ENCODE data around the gene CUX1. TPM values are rescaled to one million over a fixed set of nuclear protein-coding genes. Genes with fewer than 3 reads are reported as not detected.

CUX1 gene
- total RNA-seq, 1 experiment from 2014 or later = 54.8 TPM

- DNase-seq = no peak
- intact Hi-C loops (cut with micrococcal nuclease; ENCODE audit: unreplicated experiment) = no loop called here
- TF ChIP-seq, protein P1, sequence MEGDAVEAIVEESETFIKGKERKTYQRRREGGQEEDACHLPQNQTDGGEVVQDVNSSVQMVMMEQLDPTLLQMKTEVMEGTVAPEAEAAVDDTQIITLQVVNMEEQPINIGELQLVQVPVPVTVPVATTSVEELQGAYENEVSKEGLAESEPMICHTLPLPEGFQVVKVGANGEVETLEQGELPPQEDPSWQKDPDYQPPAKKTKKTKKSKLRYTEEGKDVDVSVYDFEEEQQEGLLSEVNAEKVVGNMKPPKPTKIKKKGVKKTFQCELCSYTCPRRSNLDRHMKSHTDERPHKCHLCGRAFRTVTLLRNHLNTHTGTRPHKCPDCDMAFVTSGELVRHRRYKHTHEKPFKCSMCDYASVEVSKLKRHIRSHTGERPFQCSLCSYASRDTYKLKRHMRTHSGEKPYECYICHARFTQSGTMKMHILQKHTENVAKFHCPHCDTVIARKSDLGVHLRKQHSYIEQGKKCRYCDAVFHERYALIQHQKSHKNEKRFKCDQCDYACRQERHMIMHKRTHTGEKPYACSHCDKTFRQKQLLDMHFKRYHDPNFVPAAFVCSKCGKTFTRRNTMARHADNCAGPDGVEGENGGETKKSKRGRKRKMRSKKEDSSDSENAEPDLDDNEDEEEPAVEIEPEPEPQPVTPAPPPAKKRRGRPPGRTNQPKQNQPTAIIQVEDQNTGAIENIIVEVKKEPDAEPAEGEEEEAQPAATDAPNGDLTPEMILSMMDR (IDR thresholded peaks at IDR 0.05; ENCODE audit: unreplicated experiment) = no peak
- no TSS peak for BruUV-seq (replicated peaks)
- H3K9me3 Mint-ChIP-seq (ENCODE audit: low read depth, unreplicated experiment) = no peaks in the 10 kb centered on the region
- no peaks in the 10 kb centered on the region for H3K27me3 Mint-ChIP-seq (ENCODE audit: unreplicated experiment)
- CTCF ChIA-PET = no interaction called here
- no peaks in the 10 kb centered on the region for H3K36me3 Mint-ChIP-seq (ENCODE audit: insufficient read depth, unreplicated experiment)
- no peaks in the 10 kb centered on the region for H3K4me1 Mint-ChIP-seq (ENCODE audit: low read depth, unreplicated experiment)
- no peak overlapping the region for H3K27ac Mint-ChIP-seq (ENCODE audit: unreplicated experiment)
- H3K4me3 Mint-ChIP-seq (ENCODE audit: low read depth, unreplicated experiment) = no peak overlapping the region
These were observed 80.7 kb downstream of the CUX1 start for GRCh38 chr7:101898106-101898505.

DNA sequence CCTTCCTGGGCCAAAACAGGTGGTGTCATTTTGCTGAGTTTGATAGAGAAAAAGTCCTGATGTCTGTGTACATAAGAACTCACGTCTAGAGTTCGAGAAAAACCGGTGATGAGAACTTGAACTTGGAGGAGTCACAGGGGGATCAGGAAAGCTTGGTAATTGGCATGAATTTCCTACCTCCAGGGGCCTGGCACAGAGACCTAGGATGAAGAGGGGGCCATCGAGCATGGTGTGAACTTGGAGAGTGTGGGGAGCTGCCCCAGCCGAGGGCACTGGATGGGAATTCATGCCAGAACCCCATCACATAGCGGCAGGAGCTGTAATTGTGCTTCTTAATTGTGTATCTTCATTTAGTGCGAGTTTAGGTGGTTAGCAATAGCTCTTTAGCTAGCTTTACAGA, 82.2 kb downstream of the CUX1 start:
- H3K9me3 Mint-ChIP-seq (ENCODE audit: low read depth, unreplicated experiment) = no peaks in the 10 kb centered on the region
- H3K27ac Mint-ChIP-seq (ENCODE audit: unreplicated experiment) = no peak overlapping the region
- H3K4me3 Mint-ChIP-seq (ENCODE audit: low read depth, unreplicated experiment) = no peak overlapping the region
- no peaks in the 10 kb centered on the region for H3K27me3 Mint-ChIP-seq (ENCODE audit: unreplicated experiment)
- no peaks in the 10 kb centered on the region for H3K36me3 Mint-ChIP-seq (ENCODE audit: insufficient read depth, unreplicated experiment)
- BruUV-seq (replicated peaks) = no TSS peak
- no peaks in the 10 kb centered on the region for H3K4me1 Mint-ChIP-seq (ENCODE audit: low read depth, unreplicated experiment)
- no peak for DNase-seq
- TF ChIP-seq, protein P1 (IDR thresholded peaks at IDR 0.05; ENCODE audit: unreplicated experiment) = no peak
- CTCF ChIA-PET = no interaction called here
- intact Hi-C loops (cut with micrococcal nuclease; ENCODE audit: unreplicated experiment) = no loop called here

GRCh38 chr7:101900103-101900502, 82.7 kb downstream of the CUX1 start:
- TF ChIP-seq, protein P1 (IDR thresholded peaks at IDR 0.05; ENCODE audit: unreplicated experiment) = no peak
- BruUV-seq (replicated peaks) = no TSS peak
- no peaks in the 10 kb centered on the region for H3K9me3 Mint-ChIP-seq (ENCODE audit: low read depth, unreplicated experiment)
- intact Hi-C loops (cut with micrococcal nuclease; ENCODE audit: unreplicated experiment) = no loop called here
- no peak overlapping the region for H3K27ac Mint-ChIP-seq (ENCODE audit: unreplicated experiment)
- no peaks in the 10 kb centered on the region for H3K27me3 Mint-ChIP-seq (ENCODE audit: unreplicated experiment)
- CTCF ChIA-PET = interaction anchor here (0.6 kb wide), 1 partner anchor 103 kb away, joined by 7 read pairs; no protein-coding TSS in a partner anchor
- no peaks in the 10 kb centered on the region for H3K36me3 Mint-ChIP-seq (ENCODE audit: insufficient read depth, unreplicated experiment)
- no peaks in the 10 kb centered on the region for H3K4me1 Mint-ChIP-seq (ENCODE audit: low read depth, unreplicated experiment)
- H3K4me3 Mint-ChIP-seq (ENCODE audit: low read depth, unreplicated experiment) = no peak overlapping the region
- no peak for DNase-seq

DNA sequence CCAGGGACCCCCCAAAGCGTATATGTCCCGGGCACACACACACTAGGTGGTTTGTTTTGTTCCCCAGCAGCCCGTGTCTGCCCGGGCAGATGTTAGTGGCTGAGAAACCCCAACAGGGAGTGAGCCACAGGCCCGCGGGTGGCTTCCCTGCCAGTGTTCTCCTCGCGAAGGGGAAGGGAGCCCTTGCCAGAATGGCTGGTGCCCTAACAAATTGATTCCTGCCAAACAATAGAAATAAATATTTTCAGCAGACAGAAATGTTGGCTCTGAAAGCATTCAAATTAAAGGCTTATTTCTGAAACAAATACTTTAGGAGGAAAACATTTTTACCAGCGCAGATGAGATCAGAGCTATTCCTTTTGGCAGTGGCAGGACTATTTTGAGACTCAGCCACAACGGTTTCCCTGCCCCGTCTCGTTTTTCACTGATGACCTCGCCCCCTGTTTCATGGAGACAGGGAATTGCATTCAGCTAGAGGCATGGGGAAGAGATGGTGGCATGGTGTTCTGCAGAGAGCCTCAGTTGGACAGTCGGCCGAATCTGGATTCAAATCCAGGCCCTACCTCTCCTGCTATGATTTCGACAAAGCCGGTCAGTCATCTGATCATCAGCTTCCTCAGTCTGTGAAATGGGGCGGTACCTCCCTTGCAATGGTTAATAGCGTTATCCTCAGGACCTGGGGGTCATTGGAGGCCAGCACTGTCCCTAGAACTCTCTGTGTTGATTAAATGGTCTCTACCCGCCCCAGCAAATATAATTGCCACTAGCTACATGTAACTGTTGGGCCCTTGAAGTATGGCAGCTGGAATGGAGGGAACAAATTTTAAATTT, 84.5 kb downstream of the CUX1 start:
- intact Hi-C loops (cut with micrococcal nuclease; ENCODE audit: unreplicated experiment) = no loop called here
- no TSS peak for BruUV-seq (replicated peaks)
- TF ChIP-seq, protein P1 (IDR thresholded peaks at IDR 0.05; ENCODE audit: unreplicated experiment) = no peak
- H3K27ac Mint-ChIP-seq (ENCODE audit: unreplicated experiment) = no peak overlapping the region
- H3K9me3 Mint-ChIP-seq (ENCODE audit: low read depth, unreplicated experiment) = no peaks in the 10 kb centered on the region
- DNase-seq = no peak
- CTCF ChIA-PET = no interaction called here
- H3K4me3 Mint-ChIP-seq (ENCODE audit: low read depth, unreplicated experiment) = no peak overlapping the region
- no peaks in the 10 kb centered on the region for H3K27me3 Mint-ChIP-seq (ENCODE audit: unreplicated experiment)
- no peaks in the 10 kb centered on the region for H3K36me3 Mint-ChIP-seq (ENCODE audit: insufficient read depth, unreplicated experiment)
- no peaks in the 10 kb centered on the region for H3K4me1 Mint-ChIP-seq (ENCODE audit: low read depth, unreplicated experiment)
